Neural cell (in vitro differentiated cells): Measurements from ENCODE around the gene ATG7. TPM values are rescaled to one million over a fixed set of nuclear protein-coding genes. Genes with fewer than 3 reads are reported as not detected.

Source experiments
- H2AFZ ChIP-seq: fragments of 200-600, 300-800 bp; sonication (generic), shearing (Covaris generic); 2 replicates; pipeline ENCODE4 v1.6.0; 2014; ENCODE audit warnings: low read depth, mild to moderate bottlenecking, antibody characterized with exemption, low read length, moderate library complexity
- H3F3A ChIP-seq: fragments of 200-600 bp; shearing (Covaris generic); 2 replicates; pipeline ENCODE4 v1.6.1; 2016; ENCODE audit warnings: mild to moderate bottlenecking, moderate library complexity, mixed read lengths, antibody characterized with exemption, low read length; ENCODE audit not compliant: insufficient read depth, poor library complexity, severe bottlenecking
- H3K27ac ChIP-seq: fragments of 200-600, 300-800 bp; sonication (generic), shearing (Covaris generic); 2 replicates; pipeline ENCODE4 v1.5.1; 2014; ENCODE audit warnings: mild to moderate bottlenecking, low read length, moderate library complexity
- H3K27me3 ChIP-seq: fragments of 300-800, 200-600 bp; sonication (generic), shearing (Covaris generic); 2 replicates; pipeline ENCODE4 v1.6.0; 2014; ENCODE audit warnings: mild to moderate bottlenecking, low read depth, low read length, moderate library complexity; ENCODE audit not compliant: insufficient read depth
- H3K36me3 ChIP-seq: fragments of 300-800, 200-600 bp; sonication (generic), shearing (Covaris generic); 2 replicates; pipeline ENCODE4 v1.5.1; 2014; ENCODE audit warnings: mild to moderate bottlenecking, antibody characterized with exemption, low read length, moderate library complexity; ENCODE audit not compliant: insufficient read depth
- H3K4me2 ChIP-seq: fragments of 300-800, 200-600 bp; sonication (generic), shearing (Covaris generic); 2 replicates; pipeline ENCODE4 v1.6.0; 2014; ENCODE audit warnings: mild to moderate bottlenecking, low read length
- H3K4me3 ChIP-seq: fragments of 300-800, 200-600 bp; sonication (generic), shearing (Covaris generic); 2 replicates; pipeline ENCODE4 v1.5.1; 2014; ENCODE audit warnings: mild to moderate bottlenecking, low read length, moderate library complexity
- H3K79me2 ChIP-seq: fragments of 200-600 bp; shearing (Covaris generic); replicated peaks from 2 replicates; pipeline ENCODE4 v1.6.0; 2014; ENCODE audit warnings: mild to moderate bottlenecking, low read length, moderate library complexity; ENCODE audit not compliant: insufficient read depth
- H3K9ac ChIP-seq: fragments of 300-800, 200-600 bp; sonication (generic), shearing (Covaris generic); 2 replicates; pipeline ENCODE4 v1.6.1; 2016; ENCODE audit warnings: mild to moderate bottlenecking, low read length, mixed read lengths
- H3K9me2 ChIP-seq: fragments of 200-600 bp; shearing (Covaris generic); 2 replicates; pipeline ENCODE4 v1.6.1; 2016; ENCODE audit warnings: mild to moderate bottlenecking, low read length, mixed read lengths; ENCODE audit not compliant: insufficient read depth
- H3K9me3 ChIP-seq: fragments of 200-600, 300-800 bp; sonication (generic), shearing (Covaris generic); 2 replicates; pipeline ENCODE4 v1.6.1; 2016; ENCODE audit warnings: mild to moderate bottlenecking, mixed run types, low read length, moderate library complexity, mixed read lengths
- H4K20me1 ChIP-seq: fragments of 200-600 bp; shearing (Covaris generic); 2 replicates; pipeline ENCODE4 v1.6.1; 2016; ENCODE audit warnings: mild to moderate bottlenecking, mixed run types; ENCODE audit not compliant: insufficient read depth
- CTCF ChIP-seq: fragments of 450-650 bp; IDR thresholded peaks from 2 replicates; pipeline ENCODE4 v1.5.1; 2014; ENCODE audit warnings: antibody characterized with exemption, mild to moderate bottlenecking, moderate library complexity; ENCODE audit not compliant: poor library complexity, severe bottlenecking
- EP300 ChIP-seq: fragments of 450-650 bp; conservative IDR thresholded peaks from 2 replicates; pipeline ENCODE4 v1.6.1; 2014; ENCODE audit warnings: antibody characterized with exemption, mild to moderate bottlenecking, moderate library complexity; ENCODE audit not compliant: poor library complexity, severe bottlenecking
- EZH2 ChIP-seq: fragments of 200-600, 300-800 bp; shearing (Covaris generic), sonication (generic); IDR thresholded peaks from 2 replicates; pipeline ENCODE4 v1.6.1; 2014; ENCODE audit warnings: antibody characterized with exemption, low read length, borderline replicate concordance, mild to moderate bottlenecking; ENCODE audit not compliant: insufficient read depth, poor library complexity, severe bottlenecking
- MXI1 ChIP-seq: fragments of 450-650 bp; conservative IDR thresholded peaks from 2 replicates; pipeline ENCODE4 v1.6.1; 2014; ENCODE audit warnings: antibody characterized with exemption, mild to moderate bottlenecking; ENCODE audit not compliant: poor library complexity, severe bottlenecking
- POLR2AphosphoS5 ChIP-seq: IDR thresholded peaks from 2 replicates; pipeline ENCODE4 v1.6.1; 2012
- RAD21 ChIP-seq: fragments of 450-650 bp; conservative IDR thresholded peaks from 2 replicates; pipeline ENCODE4 v1.6.1; 2014; ENCODE audit warnings: antibody characterized with exemption, mild to moderate bottlenecking, moderate library complexity
- SMC3 ChIP-seq: fragments of 450-650 bp; conservative IDR thresholded peaks from 2 replicates; pipeline ENCODE4 v1.6.1; 2014; ENCODE audit warnings: antibody characterized with exemption, mild to moderate bottlenecking, moderate library complexity; ENCODE audit not compliant: poor library complexity
- TAF1 ChIP-seq: IDR thresholded peaks from 2 replicates; pipeline ENCODE4 v1.6.1; 2012; ENCODE audit warnings: low read depth
- polyA plus RNA-seq: library from polyadenylated mRNA; depleted of rRNA; stranded (reverse); fragments of >200 nt; gene quantifications from 2 replicates; pipeline ENCODE4 v1.2.3, GENCODE V29; 2014
- TF ChIP-seq, protein P1 (sequence below): IDR thresholded peaks from 2 replicates; pipeline ENCODE4 v1.6.1; 2012; ENCODE audit warnings: borderline replicate concordance

Gene ATG7
- polyA plus RNA-seq, 1 donor from 2014 or later = 28.8 TPM

DNA sequence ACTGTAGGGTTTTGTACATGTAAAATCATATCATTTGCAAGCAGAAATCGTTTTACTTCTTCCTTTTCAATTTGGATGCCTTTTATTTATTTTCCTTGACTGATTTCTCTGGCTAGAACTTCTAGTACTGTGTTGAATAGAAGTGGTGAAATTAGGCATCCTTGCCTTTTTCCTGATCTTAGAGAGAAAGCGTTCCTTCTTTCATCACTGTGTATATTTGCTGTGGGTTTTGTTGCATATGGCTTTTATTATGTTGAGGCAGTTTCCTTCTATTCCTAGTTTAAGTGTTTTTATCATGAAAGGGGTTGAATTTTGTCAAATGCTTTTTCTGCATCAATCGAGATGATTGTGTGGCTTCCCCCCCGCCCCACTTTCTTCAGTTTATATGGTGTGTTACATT, 140.9 kb downstream of the ATG7 start:
- Histone ChIP-seq H3F3A (no peaks in the 10 kb centered on the region), H3K79me2 (no peaks in the 10 kb centered on the region), H3K9me2 (no peaks in the 10 kb centered on the region), H3K9me3 (no peaks in the 10 kb centered on the region), H4K20me1 (no peaks in the 10 kb centered on the region), H3K36me3 (no peaks in the 10 kb centered on the region), H3K27ac (no peak overlapping the region), H3K27me3 (no peaks in the 10 kb centered on the region), H3K9ac (no peak overlapping the region), H2AFZ (no peak overlapping the region), H3K4me2 (no peak overlapping the region), H3K4me3 (no peak overlapping the region)
- TF ChIP-seq EP300 = no peak

GRCh38 chr3:11415099-11415498, 142.9 kb downstream of the ATG7 start:
- TF ChIP-seq TAF1 = no peak
- no peak for TF ChIP-seq EZH2
- TF ChIP-seq RAD21 = no peak
- TF ChIP-seq EP300 = no peak
- TF ChIP-seq MXI1 = no peak
- no peak for TF ChIP-seq SMC3
- no peak for TF ChIP-seq POLR2AphosphoS5
- no peak for TF ChIP-seq CTCF
- TF ChIP-seq, protein P1, sequence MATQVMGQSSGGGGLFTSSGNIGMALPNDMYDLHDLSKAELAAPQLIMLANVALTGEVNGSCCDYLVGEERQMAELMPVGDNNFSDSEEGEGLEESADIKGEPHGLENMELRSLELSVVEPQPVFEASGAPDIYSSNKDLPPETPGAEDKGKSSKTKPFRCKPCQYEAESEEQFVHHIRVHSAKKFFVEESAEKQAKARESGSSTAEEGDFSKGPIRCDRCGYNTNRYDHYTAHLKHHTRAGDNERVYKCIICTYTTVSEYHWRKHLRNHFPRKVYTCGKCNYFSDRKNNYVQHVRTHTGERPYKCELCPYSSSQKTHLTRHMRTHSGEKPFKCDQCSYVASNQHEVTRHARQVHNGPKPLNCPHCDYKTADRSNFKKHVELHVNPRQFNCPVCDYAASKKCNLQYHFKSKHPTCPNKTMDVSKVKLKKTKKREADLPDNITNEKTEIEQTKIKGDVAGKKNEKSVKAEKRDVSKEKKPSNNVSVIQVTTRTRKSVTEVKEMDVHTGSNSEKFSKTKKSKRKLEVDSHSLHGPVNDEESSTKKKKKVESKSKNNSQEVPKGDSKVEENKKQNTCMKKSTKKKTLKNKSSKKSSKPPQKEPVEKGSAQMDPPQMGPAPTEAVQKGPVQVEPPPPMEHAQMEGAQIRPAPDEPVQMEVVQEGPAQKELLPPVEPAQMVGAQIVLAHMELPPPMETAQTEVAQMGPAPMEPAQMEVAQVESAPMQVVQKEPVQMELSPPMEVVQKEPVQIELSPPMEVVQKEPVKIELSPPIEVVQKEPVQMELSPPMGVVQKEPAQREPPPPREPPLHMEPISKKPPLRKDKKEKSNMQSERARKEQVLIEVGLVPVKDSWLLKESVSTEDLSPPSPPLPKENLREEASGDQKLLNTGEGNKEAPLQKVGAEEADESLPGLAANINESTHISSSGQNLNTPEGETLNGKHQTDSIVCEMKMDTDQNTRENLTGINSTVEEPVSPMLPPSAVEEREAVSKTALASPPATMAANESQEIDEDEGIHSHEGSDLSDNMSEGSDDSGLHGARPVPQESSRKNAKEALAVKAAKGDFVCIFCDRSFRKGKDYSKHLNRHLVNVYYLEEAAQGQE = no peak
- Histone ChIP-seq H2AFZ (no peak overlapping the region), H3K4me2 (no peak overlapping the region)

DNA sequence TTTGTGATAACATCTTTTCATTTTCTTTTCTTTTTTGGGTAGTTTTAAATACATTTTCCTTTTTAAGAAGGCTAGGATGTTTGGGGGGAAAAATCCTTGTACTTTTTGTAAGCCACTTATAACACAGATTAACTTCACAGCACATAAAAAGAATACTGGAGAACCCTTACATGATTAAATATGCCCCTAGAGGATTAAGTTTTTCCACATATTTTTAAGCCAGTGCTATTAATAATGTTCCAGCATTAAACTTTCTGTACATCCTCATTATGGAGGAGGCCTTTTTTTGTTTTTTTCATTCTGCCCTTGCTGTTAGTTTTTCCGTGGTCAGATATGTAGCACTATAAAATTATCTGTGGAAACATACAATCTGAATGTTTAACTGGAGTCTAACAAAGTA, 147.9 kb downstream of the ATG7 start:
- no peak overlapping the region for H2AFZ ChIP-seq
- no peaks in the 10 kb centered on the region for H3K9me3 ChIP-seq
- H3K27me3 ChIP-seq = no peaks in the 10 kb centered on the region

More at GRCh38 chr3:11415099-11415498, 142.9 kb downstream of the ATG7 start:
- no peaks in the 10 kb centered on the region for H4K20me1 ChIP-seq
- H3K4me3 ChIP-seq = no peak overlapping the region
- H3K9me3 ChIP-seq = no peaks in the 10 kb centered on the region
- no peaks in the 10 kb centered on the region for H3K79me2 ChIP-seq
- no peak overlapping the region for H3K9ac ChIP-seq
- H3K27me3 ChIP-seq = no peaks in the 10 kb centered on the region
- no peaks in the 10 kb centered on the region for H3K36me3 ChIP-seq
- no peaks in the 10 kb centered on the region for H3K9me2 ChIP-seq
- no peaks in the 10 kb centered on the region for H3F3A ChIP-seq
- no peak overlapping the region for H3K27ac ChIP-seq

More for the DNA sequence above, 147.9 kb downstream of the ATG7 start:
- Histone ChIP-seq H3K9ac (no peak overlapping the region), H3K27ac (no peak overlapping the region), H4K20me1 (no peaks in the 10 kb centered on the region), H3K4me3 (no peak overlapping the region), H3K9me2 (no peaks in the 10 kb centered on the region), H3K79me2 (no peaks in the 10 kb centered on the region), H3K36me3 (no peaks in the 10 kb centered on the region), H3K4me2 (no peak overlapping the region), H3F3A (no peaks in the 10 kb centered on the region)
- TF ChIP-seq, protein P1 = no peak
- TF ChIP-seq SMC3 = no peak
- no peak for TF ChIP-seq CTCF
- no peak for TF ChIP-seq TAF1
- no peak for TF ChIP-seq MXI1
- TF ChIP-seq RAD21 = no peak
- TF ChIP-seq EZH2 = no peak
- TF ChIP-seq EP300 = no peak
- TF ChIP-seq POLR2AphosphoS5 = no peak
